HepG2 (cell line): Measurements from ENCODE around the gene ANO5. TPM values are rescaled to one million over a fixed set of nuclear protein-coding genes. Genes with fewer than 3 reads are reported as not detected.

Source experiments
- ATF7-NPFF ChIP-seq: sonication (generic); formaldehyde crosslinking; IDR thresholded peaks from 2 replicates; pipeline ENCODE4 v1.8.1; 2023; ENCODE audit warnings: mild to moderate bottlenecking, low read depth, missing genetic modification reagents, moderate library complexity
- CHD2 ChIP-seq: IDR thresholded peaks from 2 replicates; pipeline ENCODE4 v1.6.1; 2011; ENCODE audit warnings: low read depth, low read length, improper control_type of control experiment
- DDIT3 ChIP-seq: sonication (generic); formaldehyde crosslinking; IDR thresholded peaks from 2 replicates; pipeline ENCODE4 v1.4.0; 2020; ENCODE audit warnings: mild to moderate bottlenecking, missing genetic modification reagents
- FOXM1 ChIP-seq: sonication (generic); formaldehyde crosslinking; IDR thresholded peaks from 2 replicates; pipeline ENCODE4 v1.5.0; 2020; ENCODE audit warnings: missing genetic modification reagents
- HCFC1 ChIP-seq: fragments of 150-350 bp; IDR thresholded peaks from 2 replicates; pipeline ENCODE4 v1.6.1; 2014; ENCODE audit warnings: low read depth, low read length
- IRF2 ChIP-seq: IDR thresholded peaks from 2 replicates; pipeline ENCODE4 v1.6.1; 2018; ENCODE audit warnings: missing genetic modification reagents, missing compliant biosample characterization
- JUNB ChIP-seq: sonication (generic); formaldehyde crosslinking; IDR thresholded peaks from 2 replicates; pipeline ENCODE4 v1.8.0; 2022; ENCODE audit warnings: missing genetic modification reagents, mild to moderate bottlenecking, borderline replicate concordance
- KIAA2018 ChIP-seq: sonication (generic); formaldehyde crosslinking; IDR thresholded peaks from 2 replicates; pipeline ENCODE4 v1.5.0; 2020; ENCODE audit warnings: mild to moderate bottlenecking, missing genetic modification reagents, borderline replicate concordance
- PRMT3 ChIP-seq: sonication (generic); formaldehyde crosslinking; IDR thresholded peaks from 2 replicates; pipeline ENCODE4 v1.8.1; 2022; ENCODE audit warnings: low read depth, mild to moderate bottlenecking, moderate library complexity, missing genetic modification reagents, borderline replicate concordance
- RBAK ChIP-seq: sonication (generic); formaldehyde crosslinking; IDR thresholded peaks from 2 replicates; pipeline ENCODE4 v1.5.1; 2020; ENCODE audit warnings: mild to moderate bottlenecking, missing genetic modification reagents
- TERF1 ChIP-seq: sonication (generic); formaldehyde crosslinking; IDR thresholded peaks from 2 replicates; pipeline ENCODE4 v1.8.0; 2022; ENCODE audit warnings: mild to moderate bottlenecking, missing genetic modification reagents, moderate library complexity
- ZBTB20 ChIP-seq: sonication (generic); formaldehyde crosslinking; IDR thresholded peaks from 2 replicates; pipeline ENCODE4 v1.8.1; 2023; ENCODE audit warnings: missing genetic modification reagents, low read depth, mild to moderate bottlenecking, borderline replicate concordance
- ZKSCAN5 ChIP-seq: sonication (generic); formaldehyde crosslinking; IDR thresholded peaks from 2 replicates; pipeline ENCODE4 v1.5.1; 2020; ENCODE audit warnings: mild to moderate bottlenecking, missing genetic modification reagents
- ZSCAN9 ChIP-seq: IDR thresholded peaks from 2 replicates; pipeline ENCODE4 v1.6.1; 2016; ENCODE audit warnings: borderline replicate concordance
- polyA plus RNA-seq, 8 experiments: library from polyadenylated mRNA; depleted of rRNA in 3 of 8; stranded (reverse) in 7 of 8; unstranded in 1 of 8; fragments of >200 nt; fragmentation: Illumina TruSeq in 4 of 8; extraction: Trizol in 4 of 8; gene quantifications; 2 replicates each; pipeline versions ENCODE4 v1.2.1 to v1.2.3, GENCODE V29; 2011 to 2016; ENCODE audit warnings: low read depth in 4 of 8, missing spikeins in 1 of 8, mixed read lengths in 1 of 8; ENCODE audit not compliant: insufficient read depth in 1 of 8
- total RNA-seq, 5 experiments: library from RNA; depleted of rRNA; stranded (reverse); fragments of >200 nt; fragmentation: Illumina TruSeq; extraction: Trizol; gene quantifications; 2 replicates each; pipeline ENCODE4 v1.2.3, GENCODE V29; 2016; ENCODE audit warnings: low read depth in 1 of 5

The ANO5 gene
- total and polyA plus RNA-seq, 2 of the 13 experiments (the other 11 are each of a cell fraction or from before 2014, with no cell fraction given) = 0.02 to 0.03 TPM

GRCh38 chr11:22302368-22302767 is 109.5 kb downstream of the ANO5 start (continued):
- TF ChIP-seq KIAA2018 (CRISPR knock-in tag) = no peak
- TF ChIP-seq FOXM1 (CRISPR knock-in tag) = no peak
- no peak for TF ChIP-seq ZKSCAN5 (CRISPR knock-in tag)
- no peak for TF ChIP-seq RBAK
- TF ChIP-seq ZBTB20 (CRISPR knock-in tag) = no peak
- TF ChIP-seq TERF1 = no peak
- no peak for TF ChIP-seq CHD2
- TF ChIP-seq JUNB = no peak
- TF ChIP-seq ATF7-NPFF (CRISPR knock-in tag) = no peak
- TF ChIP-seq IRF2 = no peak
- no peak for TF ChIP-seq ZSCAN9 (CRISPR knock-in tag)
- no peak for TF ChIP-seq HCFC1
- TF ChIP-seq PRMT3 (CRISPR knock-in tag) = no peak
- no peak for TF ChIP-seq DDIT3 (CRISPR knock-in tag)
